Hepatocyte (in vitro differentiated cells): ENCODE measurements around the gene ANGPTL7.

ENCODE experiments used
- CTCF ChIP-seq: fragments of 200-600 bp; sonication (generic); IDR thresholded peaks from 2 replicates; pipeline ENCODE4 v1.5.1; 2016; ENCODE audit warnings: antibody characterized with exemption, mild to moderate bottlenecking; ENCODE audit not compliant: poor library complexity
- EZH2 ChIP-seq: fragments of 200-600 bp; sonication (generic); IDR thresholded peaks from 2 replicates; pipeline ENCODE4 v1.6.1; 2016; ENCODE audit warnings: antibody characterized with exemption, mild to moderate bottlenecking, borderline replicate concordance
- EZH2phosphoT487 ChIP-seq: fragments of 200-600 bp; sonication (generic); IDR thresholded peaks from one replicate; pipeline ENCODE4 v1.6.1; 2018; ENCODE audit warnings: antibody characterized with exemption, mild to moderate bottlenecking, low read depth, moderate library complexity; ENCODE audit not compliant: unreplicated experiment, severe bottlenecking

GRCh38 chr1:11144570-11145256, 44.4 kb upstream of the ANGPTL7 start:
- TF ChIP-seq EZH2 (no peak), CTCF (no peak), EZH2phosphoT487 (no peak)
